Femur (tissue), 1 donor: Measurements from ENCODE around the gene ARHGEF5.
"Not testable (repeated sequence)": the region's sequence is repeated elsewhere in the genome, so short reads cannot be mapped to it uniquely, and the experiment has no call there.

ENCODE experiments used
- DNase-seq: peaks from one replicate; pipeline ENCODE4 v3.0.0-alpha.2; 2017

The ARHGEF5 gene

DNA sequence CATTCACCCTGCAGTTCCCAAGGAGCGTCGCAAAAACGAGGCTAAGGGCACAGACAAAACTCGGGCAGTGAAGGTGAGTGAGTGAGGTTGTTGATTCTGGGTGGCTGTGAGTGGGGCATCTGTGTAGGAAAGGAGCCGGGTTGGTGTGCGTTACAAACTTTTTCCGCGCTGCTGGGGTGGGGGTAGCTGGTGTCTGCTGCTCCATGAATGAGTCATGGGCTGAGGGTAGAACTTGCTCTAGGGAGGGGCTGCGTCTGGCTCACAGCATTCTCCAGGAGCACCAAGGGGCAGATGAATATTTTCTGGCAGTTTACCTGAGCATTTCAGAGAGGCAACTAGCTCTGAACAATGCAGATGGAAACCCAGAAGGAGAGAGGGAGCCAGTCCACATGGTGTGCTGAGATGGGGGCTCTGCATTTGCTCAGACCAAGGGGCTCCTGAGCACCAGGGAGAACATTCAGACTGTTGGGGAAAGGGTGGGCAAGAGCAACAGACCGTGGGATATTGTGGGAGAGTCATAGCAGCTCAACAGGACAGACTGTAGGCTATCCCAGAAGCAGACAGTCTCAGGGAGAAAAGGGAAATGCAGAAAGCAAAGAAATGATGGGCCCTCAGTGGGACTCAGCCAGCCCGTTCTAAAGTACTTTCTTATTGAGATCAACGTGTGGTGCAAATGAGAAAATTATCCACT lies 29.5 kb downstream of the ARHGEF5 start:
- DNase-seq: no peak

DNA sequence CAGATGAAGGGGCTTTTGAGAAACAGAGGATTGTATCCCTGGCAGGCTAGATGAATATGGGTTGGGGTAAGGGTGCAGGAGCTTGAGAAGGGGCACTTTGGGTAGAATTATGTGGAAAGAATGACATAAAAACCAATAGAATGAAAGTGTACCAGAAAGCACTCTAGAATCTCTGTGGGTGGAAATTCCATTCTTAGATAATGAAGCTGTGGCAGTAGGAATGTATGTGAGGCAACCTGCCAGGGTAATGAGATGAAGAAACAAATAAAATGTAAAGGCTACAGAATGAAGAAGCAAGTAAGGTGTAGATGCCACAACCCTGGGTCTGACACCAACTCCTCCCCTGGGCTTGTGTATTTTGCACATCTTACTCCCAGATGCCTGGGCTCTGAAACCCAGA lies 31.5 kb downstream of the ARHGEF5 start:
- no peak for DNase-seq

DNA sequence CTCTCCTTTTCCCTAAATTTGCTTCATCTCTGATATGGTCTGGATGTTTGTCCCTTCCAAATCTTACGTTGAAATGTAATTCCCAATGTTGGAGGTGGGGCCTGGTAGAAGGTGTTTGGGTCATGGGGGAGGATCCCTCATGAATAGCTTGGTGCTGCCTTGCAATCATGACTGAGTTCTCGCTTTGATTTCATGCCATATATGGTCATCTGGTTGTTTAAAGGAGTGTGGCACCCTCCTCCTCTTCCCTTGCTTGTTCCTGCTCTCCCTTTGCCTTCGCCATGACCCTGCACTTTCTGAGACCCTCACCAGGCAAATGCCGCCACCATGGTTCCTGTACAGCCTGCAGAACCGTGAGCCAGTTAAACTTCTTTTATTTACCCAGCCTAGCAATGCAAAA lies 33.7 kb downstream of the ARHGEF5 start:
- DNase-seq: no peak

DNA sequence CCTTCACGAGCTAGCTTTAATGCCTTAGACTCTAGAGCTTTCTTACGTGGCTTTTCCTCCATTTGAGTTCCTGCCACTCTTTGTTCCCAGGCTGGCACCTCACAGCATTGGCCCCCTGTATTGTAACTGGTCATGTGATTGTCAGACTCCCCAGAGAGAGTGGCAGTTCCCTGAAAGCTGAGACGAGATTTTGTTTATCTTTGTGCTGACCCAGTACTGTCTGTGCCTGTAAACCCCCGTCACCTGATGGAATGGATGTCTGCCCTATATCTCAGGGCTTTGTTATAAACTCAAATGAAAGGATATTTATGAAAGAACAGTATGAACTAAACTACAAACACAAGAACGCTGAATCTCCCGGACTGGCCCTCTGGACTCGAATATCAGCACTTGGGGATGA lies 35.3 kb downstream of the ARHGEF5 start:
- DNase-seq: no peak

DNA sequence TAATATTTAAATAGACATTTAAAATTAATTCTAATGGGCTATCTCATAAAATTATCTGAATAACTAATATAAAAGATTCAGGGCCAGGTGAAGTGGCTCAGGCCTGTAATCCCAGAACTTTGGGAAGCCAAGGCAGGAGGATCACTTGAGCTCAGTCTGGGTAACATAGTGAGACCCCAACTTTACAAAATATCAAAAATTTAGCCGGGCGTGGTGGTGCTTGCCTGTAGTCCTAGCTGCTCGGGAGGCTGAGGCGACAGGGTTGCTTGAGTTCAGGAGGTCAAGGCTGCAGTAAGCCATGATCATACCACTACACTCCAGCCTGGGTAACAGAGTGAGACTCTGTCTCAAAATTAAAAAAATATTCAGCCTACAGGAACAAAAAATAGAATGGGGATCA lies 35.8 kb downstream of the ARHGEF5 start:
- no peak for DNase-seq

DNA sequence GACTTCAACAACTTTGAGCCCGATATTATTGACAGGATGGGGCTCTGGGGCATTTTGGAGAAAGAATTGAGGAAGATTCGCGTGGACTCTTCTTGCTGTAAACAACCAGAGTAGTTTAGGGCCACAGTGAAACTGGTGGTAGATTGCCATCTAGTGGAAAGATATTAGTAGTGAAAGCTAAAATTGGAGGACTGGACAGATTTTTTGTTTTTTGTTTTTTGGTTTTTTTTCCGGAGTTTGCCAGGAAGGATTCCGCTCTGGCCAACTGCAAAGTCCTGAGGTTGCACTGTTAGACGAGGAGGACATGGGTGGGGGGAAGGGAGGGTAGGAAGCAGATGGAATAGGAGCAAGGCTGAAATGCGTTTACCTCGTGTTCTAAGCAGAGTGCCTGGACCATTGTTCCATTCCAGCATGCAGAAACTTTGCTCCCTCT lies 36.6 kb downstream of the ARHGEF5 start:
- peak; percentile 34 for DNase-seq

DNA sequence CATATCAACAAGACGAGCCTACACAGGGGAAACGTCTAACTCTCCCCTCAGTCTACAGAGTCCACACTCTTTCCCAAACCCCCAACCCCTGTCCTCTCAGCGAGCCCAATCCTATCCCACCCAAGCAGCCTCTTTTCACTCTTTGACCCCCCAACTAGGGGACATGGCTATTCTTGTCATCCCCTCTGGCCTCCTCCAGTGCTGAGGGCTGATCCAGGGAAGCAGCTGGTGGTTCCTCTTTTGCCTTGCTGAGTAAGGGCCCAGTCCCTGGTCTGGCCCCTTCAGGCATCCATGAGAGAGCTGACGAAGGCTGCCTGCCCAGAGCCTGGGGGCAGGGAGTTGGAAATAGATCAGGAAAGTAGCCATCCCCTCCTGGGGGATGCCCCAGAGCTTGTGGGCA lies 41.9 kb downstream of the ARHGEF5 start:
- DNase-seq: no peak

DNA sequence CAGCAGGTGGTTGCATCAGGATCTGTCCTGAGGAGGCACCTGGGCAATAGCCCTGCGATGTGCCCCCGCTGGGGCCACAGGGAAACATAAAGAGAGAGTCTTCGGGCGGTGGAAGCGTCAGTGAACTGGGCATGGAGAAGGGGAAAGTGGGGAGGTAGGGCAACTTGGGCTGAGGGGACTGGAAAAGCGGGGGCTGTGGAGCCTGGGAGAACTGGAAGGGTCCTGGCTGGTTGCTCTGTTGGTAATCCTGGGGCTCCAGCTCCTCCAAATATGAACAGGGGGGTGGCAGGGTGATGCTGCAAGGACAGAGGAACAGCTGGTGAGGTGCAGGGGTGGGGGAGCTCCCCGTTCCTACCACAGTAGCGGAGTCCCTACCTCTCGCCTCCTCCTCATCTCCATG lies 43.1 kb downstream of the ARHGEF5 start:
- no peak for DNase-seq

DNA sequence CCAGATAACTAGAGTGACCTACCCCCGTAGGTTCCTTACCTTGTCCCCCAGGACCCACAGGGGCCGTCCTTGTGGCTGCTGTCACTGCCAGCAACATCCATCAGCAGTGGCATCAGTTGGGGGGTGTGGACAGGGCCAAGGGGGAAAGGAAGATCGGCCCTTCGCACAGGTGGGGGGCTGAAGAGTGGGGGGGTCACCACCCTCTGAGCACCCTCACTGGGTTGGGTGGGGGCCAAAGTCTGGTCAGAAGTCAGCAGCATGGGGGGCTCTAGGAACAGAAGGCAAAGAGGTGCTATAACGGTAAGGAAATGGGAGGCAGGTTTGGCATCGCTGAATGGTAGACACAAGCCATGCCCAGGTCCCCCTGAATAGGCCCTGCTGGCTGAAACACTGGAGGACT lies 43.7 kb downstream of the ARHGEF5 start:
- DNase-seq: no peak

DNA sequence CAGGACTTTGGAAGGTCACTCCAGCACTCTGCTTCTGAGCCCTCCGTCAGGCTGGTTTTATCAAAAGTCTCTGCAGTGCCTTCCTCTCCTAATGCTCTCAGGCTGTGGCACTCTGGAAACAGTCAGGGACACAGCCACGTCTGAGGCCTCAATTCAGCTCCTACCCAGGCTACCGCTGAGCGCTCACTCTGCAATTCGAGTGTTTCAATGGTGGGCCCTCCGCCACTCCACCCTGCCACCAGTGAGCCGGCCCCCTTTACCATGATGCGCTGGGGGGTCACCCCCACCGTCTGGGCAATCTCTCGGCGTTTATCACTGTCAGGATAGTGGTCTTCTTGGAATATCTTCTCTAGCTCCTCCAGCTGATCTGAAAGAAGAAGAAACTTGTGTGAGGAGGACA lies 44.7 kb downstream of the ARHGEF5 start:
- DNase-seq: no peak

DNA sequence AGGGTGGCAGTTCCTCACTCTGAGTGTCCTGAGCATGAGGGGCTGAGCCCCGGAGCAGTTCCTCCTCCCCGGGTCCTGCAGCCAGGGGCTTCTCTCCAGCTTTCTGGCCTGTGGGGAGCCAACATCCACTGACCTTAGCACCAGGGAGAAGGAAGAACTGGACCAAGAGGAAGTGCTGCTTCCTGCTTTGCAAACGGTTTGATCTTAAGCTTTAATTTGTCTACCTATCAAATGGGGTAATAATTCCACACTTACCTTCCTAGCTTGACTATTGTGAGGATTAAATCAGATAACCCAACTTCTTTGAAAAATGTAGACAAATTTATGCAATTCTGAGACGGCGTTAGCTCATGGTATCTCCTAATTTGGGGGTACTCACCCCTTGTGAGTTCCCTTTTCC lies 46.3 kb downstream of the ARHGEF5 start:
- DNase-seq: no peak

DNA sequence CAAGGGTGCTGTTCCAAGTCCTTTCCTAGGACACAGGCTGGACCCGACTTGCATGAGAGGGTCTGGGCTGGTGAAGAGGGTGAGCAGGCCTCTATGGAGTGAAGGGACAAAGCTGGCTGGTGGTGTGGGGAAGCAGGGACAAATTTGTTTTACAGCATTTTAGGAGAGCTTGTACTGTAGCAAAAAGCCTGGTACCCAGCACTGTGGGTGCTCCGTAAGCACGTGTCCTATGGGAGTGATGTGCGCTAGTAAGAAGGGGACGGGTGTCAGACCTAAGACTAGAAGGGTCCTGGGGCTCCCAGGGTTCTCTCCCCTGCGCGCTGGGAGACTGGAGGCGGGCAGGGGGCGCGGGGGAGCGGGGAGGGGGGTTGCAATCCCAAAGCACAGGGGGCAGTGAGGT lies 47.9 kb downstream of the ARHGEF5 start:
- DNase-seq: no peak

DNA sequence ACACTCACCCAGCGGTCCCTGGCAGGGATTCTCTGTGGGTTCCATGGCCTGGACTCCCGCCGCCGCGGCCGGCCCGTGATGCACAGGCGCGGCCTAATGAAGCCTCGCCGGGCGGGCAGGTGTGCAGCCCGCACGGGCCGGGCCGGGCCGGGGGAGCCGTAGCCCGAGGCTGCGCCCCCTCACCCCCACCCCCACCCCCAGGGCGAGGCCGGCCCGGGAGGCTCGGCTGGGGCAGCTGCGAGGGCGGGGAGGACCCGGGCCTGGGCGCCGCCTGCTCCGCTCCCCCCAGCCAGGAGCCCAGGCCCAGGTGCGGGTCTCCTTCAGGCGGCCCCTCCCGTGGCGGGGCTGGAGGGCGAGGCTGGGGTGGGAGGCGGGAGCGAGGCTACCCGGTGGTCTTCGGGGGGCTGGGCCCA lies 48.5 kb downstream of the ARHGEF5 start, which contains the start of gene NOBOX:
NOBOX (minus strand) TSS at position 45 of the 413 bp plus-strand sequence.
- DNase-seq: no peak

DNA sequence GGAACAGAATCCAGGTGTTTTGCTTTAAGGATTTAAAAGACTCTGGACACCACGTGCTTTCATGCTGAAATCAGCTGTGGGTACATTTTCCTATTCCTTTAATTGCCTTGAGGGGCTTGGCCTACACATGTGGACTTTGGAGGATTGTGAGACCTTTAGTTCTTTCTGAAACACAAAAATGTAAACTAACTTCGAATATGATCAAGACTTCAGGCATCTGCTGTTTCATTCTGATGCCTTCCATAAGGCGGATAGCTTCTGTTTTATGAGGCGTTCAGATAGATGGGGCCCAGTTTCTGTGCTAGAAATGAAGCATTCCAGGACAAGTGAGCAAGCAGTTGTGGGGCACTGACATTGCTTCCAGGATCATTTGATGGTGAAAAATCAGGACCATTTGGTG lies 49.7 kb downstream of the ARHGEF5 start:
- no peak for DNase-seq

DNA sequence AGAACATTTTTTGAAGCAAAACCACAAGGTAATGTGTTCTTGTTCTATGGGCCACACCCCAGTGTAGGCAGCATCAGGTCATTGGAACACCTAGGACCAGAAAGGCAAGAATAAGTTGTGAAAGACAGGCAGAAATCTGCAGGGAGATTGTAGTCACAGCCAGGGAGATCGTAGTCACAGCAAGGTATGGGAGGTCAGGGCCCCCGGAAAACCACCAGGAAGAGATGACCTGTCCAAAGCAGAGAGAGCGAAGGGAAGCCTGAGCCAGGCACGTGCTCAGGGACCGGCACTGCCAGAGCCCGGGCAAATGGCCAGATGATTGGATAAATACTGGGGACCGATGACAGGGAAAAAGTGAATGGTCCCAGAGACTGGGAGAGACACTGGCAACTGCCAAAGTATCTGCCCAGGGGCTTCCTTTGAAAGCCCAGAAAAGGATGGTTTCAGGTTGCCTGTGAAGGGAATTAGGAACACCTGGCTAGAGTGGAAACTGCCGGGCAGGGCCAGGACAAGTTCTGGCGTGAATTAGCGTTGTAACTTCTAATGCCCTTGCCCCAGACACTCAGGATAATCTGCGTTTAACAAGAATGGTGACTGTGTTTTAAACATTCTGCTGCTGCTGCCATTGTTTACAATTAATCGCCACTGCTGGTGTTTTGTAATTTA lies 52.2 kb downstream of the ARHGEF5 start:
- no peak for DNase-seq

DNA sequence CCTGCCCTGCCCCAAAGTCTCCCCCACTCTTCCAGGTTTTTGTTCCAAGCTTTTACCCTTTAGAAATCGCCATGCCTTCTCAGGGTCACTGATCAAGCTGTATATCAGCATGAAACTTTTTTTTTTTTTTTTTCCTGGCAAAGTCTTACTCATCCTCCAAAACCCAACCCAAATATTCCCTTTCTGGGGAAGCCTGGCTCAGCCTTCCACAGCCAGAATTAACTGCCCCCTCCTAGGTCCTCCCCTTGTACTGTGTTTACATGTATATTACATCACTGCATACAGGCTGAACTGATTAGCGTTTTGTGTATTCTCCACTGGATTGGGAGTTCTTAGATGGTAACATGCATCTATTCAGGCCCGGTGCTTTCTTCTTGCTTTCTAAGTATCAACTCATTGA lies 52.9 kb downstream of the ARHGEF5 start:
- no peak for DNase-seq

DNA sequence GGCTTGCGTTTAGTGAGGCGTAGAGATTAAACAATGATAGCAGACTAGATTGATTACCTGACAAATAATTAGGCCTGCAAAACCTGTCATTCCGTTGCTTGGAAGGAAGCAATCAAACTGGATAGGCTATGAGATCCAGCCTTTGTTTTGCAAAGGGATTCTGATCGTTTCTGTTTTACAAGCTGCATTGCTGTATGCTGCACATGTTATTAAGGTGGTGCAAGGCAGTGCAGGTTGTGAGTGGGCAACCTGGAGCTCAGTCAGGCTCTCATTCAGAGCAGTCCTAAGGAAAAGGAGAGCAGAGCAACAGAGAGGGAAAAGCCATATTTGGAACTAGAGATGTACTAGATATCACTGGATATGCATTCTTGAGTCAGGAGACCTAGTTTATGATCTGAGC lies 55.2 kb downstream of the ARHGEF5 start:
- DNase-seq: no peak

DNA sequence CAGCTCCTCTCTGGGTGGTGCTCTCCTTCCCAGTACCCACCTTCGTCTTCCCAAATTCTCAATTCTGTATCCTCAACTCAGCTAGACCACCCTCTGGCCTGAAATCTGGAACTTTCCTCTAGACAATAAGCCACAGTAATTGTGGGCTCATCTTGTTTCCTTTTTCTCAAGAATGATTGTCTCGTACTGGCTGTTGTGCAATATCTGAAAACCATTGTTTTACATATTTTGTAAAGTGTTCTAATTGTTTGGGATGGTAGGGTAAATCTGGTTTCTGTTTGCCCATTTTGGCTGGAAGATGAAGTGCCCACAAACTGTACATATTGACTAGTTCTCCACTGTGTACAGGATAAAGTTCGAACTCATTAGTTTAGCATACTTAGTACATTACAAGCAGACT lies 59.6 kb downstream of the ARHGEF5 start:
- DNase-seq: no peak

DNA sequence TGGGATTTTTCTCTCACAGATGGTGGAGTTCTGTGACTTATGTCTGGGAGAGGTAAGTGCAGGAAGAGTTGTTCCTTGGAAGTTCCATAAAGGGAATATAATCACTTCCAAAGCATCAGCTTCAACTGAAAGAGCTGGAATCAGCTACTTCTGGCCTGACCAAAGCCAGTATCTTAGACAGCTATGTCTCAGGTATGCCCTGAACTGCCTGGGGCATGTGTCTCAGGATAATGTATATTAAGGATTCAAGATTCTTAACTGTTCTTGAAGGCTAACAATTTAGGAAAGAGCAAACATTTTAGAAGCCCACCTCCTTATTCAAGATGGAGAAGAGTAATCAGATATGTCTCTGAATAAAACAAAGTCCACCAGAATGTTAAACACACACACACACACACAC lies 60.7 kb downstream of the ARHGEF5 start:
- DNase-seq: no peak

DNA sequence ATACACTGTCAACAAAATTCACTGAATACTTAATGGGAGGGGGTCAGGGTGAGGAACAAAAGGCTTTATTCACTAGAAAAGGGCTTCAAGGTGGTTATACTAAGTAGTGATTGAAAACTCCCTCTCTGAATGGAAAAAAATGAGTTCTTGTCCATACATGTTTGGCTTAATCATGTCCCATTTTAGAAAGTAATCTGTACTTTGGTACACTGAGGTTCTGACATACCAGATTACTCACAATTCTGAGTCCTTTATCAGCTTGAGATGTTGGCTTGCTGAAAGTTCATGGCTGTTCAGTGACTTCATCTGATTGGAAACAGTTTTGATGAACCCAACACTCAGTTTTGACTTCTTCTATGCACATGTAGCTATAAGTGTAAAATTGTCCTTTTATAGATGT lies 61.1 kb downstream of the ARHGEF5 start:
- DNase-seq: no peak

DNA sequence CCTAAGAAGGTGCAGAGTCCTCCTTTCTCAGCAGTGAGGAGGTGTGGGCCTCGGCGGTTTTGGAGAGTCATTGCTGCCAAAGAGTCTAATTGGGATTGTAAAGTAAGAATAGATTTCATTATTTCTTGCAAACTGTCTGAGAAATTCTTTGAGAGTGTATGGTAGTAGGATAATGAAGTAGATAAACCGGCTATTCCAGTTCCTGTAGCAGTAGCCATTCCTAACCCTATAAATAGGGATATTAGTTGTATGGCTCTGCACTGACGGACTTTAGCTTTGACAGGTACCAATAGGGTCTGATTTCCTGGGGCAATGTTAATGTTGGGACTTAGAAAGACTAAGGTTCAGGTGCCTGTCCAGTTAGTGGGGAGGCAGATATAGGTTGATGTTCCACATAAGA lies 63.7 kb downstream of the ARHGEF5 start:
- DNase-seq: not testable (repeated sequence)

DNA sequence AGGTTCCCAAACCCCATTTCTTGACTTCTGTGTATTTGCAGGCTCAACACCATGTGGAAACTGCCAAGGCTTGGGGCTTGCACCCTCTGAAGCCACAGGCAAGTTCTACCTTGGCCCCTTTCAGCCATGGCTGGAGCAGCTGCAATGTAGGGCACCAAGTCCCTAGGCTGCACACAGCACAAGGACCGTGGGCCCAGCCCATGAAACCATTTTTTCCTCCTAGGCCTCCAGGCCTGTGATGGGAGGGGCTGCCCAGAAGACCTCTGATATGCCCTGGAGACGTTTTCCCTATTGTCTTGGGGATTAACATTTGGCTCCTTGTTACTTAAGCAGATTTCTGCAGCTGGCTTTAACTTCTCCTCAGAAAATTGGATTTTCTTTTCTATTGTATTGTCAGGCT lies 72.3 kb downstream of the ARHGEF5 start:
- DNase-seq: not testable (repeated sequence)

DNA sequence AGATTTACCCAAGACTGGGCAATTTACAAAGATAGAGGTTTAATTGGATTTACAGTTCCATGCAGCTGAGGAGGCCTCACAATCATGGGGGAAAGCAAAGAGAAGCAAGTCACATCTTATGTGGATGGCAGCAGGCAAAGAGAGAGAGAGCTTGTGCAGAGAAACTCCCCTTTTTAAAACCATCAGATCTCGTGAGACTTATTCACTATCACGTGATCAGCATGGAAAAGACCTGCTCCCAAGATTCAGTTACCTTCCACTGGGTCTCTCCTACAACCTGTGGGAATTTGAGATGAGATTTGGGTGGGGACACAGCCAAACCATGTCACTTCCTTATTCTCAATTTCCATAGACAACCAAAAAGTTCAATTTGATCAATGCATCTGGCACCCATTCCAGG lies 73.2 kb downstream of the ARHGEF5 start:
- no peak for DNase-seq
